ENCODE results near the gene SMG6. TPM values are rescaled to one million over a fixed set of nuclear protein-coding genes. Genes with fewer than 3 reads are reported as not detected.
"Not testable (repeated sequence)": the region's sequence is repeated elsewhere in the genome, so short reads cannot be mapped to it uniquely, and the experiment has no call there.

Gene SMG6
- total RNA-seq, 1 donor from 2014 or later: 34.7 TPM

DNA sequence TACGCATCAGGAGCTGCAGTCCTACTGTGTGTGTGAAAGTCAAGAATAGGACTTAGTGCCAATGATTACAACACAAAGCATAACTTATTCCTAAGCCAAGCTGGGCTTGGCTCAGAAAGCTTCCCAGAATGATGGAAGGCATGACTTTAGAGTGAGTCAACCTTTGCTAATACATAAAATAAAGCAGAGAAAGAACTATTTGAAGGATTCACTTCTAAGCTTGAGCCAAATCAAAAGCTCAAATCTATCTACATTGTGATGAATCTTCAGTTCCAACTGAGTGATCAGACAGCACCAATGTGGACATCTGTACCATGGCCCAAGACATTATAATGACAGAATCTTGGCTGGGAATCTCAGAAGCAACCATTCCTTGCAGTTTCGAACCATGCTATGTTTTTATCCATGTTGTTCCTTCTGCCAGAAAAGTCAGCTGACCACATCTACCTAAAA lies 41.4 kb downstream of the SMG6 start:
- H3K27me3 ChIP-seq (ENCODE audit: control insufficient read depth, insufficient read depth, low read length): no peaks in the 10 kb centered on the region
- DNase-seq (ENCODE audit: low read depth): no peak
- H3K4me3 ChIP-seq (ENCODE audit: low read depth, low read length): no peak overlapping the region

DNA sequence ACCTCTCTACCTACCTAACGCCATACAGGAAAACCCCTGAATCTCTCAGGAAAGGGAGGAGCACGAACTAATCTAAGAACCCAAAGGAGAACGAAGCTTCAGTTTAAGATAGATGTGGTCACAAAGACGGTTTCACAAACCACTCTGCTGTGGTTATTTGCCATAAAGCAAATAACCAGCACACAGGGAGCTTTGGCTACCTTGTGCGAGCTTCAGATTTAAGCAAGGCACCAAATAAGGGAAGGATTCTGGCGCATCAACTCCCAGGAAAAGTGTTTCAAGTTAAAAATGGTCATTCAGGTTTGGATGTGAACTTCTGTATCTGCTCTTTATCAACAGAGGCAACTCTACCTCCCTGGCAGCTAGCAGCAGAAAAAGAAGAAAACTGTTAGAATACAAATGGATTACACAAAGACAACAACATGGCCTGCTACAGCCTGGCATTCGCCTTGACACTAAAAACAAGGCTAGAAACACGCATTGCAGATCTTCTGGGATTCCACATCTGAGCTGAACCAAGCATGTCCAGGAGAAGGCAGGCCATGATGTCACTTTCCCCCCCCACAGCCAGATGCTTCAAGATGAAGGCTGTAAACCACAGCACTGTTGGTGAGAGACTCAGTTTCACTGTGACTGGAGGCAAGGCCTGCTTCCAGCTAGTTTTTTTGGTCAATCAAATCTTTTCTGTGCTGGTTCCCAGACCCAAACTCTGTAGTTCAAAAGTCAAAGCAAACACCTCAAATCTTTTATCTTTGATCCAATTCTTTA lies 43.6 kb downstream of the SMG6 start:
- H3K27me3 ChIP-seq (ENCODE audit: control insufficient read depth, insufficient read depth, low read length): no peaks in the 10 kb centered on the region

More for the DNA sequence above, 41.4 kb downstream of the SMG6 start:
- no peaks in the 10 kb centered on the region for H3K36me3 ChIP-seq (ENCODE audit: control insufficient read depth, insufficient read depth, low read length)
- no peak for TF ChIP-seq CTCF (IDR thresholded peaks at IDR 0.05; ENCODE audit: insufficient read depth, low read length, poor library complexity, severe bottlenecking)

GRCh38 chr17:2258830-2259229 lies 44.8 kb downstream of the SMG6 start:
- not testable (repeated sequence) for H3K36me3 ChIP-seq (ENCODE audit: control insufficient read depth, insufficient read depth, low read length)

More for the DNA sequence above, 43.6 kb downstream of the SMG6 start:
- no peak for DNase-seq (ENCODE audit: low read depth)
- Histone ChIP-seq H3K4me3 (ENCODE audit: low read depth, low read length) (no peak overlapping the region), H3K36me3 (ENCODE audit: control insufficient read depth, insufficient read depth, low read length) (no peaks in the 10 kb centered on the region)
- no peak for TF ChIP-seq CTCF (IDR thresholded peaks at IDR 0.05; ENCODE audit: insufficient read depth, low read length, poor library complexity, severe bottlenecking)

DNA sequence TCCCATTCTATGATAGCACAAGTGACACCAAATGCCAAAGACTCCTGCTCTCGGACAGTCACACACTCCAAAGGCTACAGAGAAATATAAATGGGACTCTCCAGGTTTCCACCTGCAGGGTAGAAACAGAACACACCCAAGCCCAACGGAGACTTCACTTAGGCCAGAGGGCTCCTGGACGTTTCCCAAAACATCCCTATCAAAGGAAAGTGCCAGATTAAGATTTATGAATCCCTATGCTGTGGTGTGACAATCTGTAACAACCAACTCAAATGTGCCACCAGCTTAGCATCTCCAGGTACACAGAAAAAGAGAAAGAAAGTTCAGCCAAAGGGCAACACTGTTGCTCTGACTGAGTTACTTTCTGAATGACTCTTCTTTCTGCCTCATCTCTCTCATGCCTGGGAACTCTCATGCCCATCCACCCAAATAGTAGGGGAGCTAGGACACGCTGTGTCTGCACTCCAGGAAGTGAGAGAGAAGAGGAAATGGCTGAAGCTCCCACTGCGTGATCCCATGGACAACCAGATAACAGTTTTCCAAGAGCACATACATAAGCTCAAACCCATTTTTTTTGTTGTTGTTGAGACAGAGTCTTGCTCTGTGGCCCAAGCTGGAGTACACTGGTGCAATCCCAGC lies 49.7 kb downstream of the SMG6 start:
- DNase-seq (ENCODE audit: low read depth): no peak
- Histone ChIP-seq H3K27me3 (ENCODE audit: control insufficient read depth, insufficient read depth, low read length) (no peaks in the 10 kb centered on the region), H3K36me3 (ENCODE audit: control insufficient read depth, insufficient read depth, low read length) (peaks cover 2% of the 10 kb centered on the region), H3K4me3 (ENCODE audit: low read depth, low read length) (no peak overlapping the region)
- no peak for TF ChIP-seq CTCF (IDR thresholded peaks at IDR 0.05; ENCODE audit: insufficient read depth, low read length, poor library complexity, severe bottlenecking)

More at GRCh38 chr17:2258830-2259229, 44.8 kb downstream of the SMG6 start:
- H3K27me3 ChIP-seq (ENCODE audit: control insufficient read depth, insufficient read depth, low read length); DNase-seq (ENCODE audit: low read depth); H3K4me3 ChIP-seq (ENCODE audit: low read depth, low read length): not testable (repeated sequence)

- H3K4me3 ChIP-seq (ENCODE audit: low read depth, low read length): no peak overlapping the region
- no peaks in the 10 kb centered on the region for H3K27me3 ChIP-seq (ENCODE audit: control insufficient read depth, insufficient read depth, low read length)
- DNase-seq (ENCODE audit: low read depth): no peak
- peaks cover 2% of the 10 kb centered on the region for H3K36me3 ChIP-seq (ENCODE audit: control insufficient read depth, insufficient read depth, low read length)
- no peak for TF ChIP-seq CTCF (IDR thresholded peaks at IDR 0.05; ENCODE audit: insufficient read depth, low read length, poor library complexity, severe bottlenecking)
These were observed 50.2 kb downstream of the SMG6 start for GRCh38 chr17:2253362-2253761.

GRCh38 chr17:2251098-2251497 lies 52.5 kb downstream of the SMG6 start:
- peaks cover 2% of the 10 kb centered on the region for H3K36me3 ChIP-seq (ENCODE audit: control insufficient read depth, insufficient read depth, low read length)
- no peak for DNase-seq (ENCODE audit: low read depth)

More at GRCh38 chr17:2251098-2251497, 52.5 kb downstream of the SMG6 start:
- TF ChIP-seq CTCF (IDR thresholded peaks at IDR 0.05; ENCODE audit: insufficient read depth, low read length, poor library complexity, severe bottlenecking): no peak
- Histone ChIP-seq H3K27me3 (ENCODE audit: control insufficient read depth, insufficient read depth, low read length) (no peaks in the 10 kb centered on the region), H3K4me3 (ENCODE audit: low read depth, low read length) (no peak overlapping the region)

Data from kidney epithelial cell (primary cell).